Epithelial cell of esophagus (primary cell): ENCODE measurements around the gene SMIM17.

Experiments used
- DNase-seq: peaks from one replicate; pipeline ENCODE4 v3.0.0; 2010; ENCODE audit warnings: low read depth
- H3K4me3 ChIP-seq: 2 replicates; pipeline ENCODE4 v1.5.1; 2011; ENCODE audit warnings: mild to moderate bottlenecking, low read length, control low read depth
- TF ChIP-seq, protein P1 (sequence below): IDR thresholded peaks from 2 replicates; pipeline ENCODE4 v1.5.1; 2011; ENCODE audit warnings: low read depth, mild to moderate bottlenecking, low read length, control low read depth, inconsistent platforms; ENCODE audit not compliant: insufficient read depth; ENCODE audit errors: missing control alignments

The SMIM17 gene

GRCh38 chr19:56654151-56654550 lies 11.2 kb downstream of the SMIM17 start:
- TF ChIP-seq, protein P1, sequence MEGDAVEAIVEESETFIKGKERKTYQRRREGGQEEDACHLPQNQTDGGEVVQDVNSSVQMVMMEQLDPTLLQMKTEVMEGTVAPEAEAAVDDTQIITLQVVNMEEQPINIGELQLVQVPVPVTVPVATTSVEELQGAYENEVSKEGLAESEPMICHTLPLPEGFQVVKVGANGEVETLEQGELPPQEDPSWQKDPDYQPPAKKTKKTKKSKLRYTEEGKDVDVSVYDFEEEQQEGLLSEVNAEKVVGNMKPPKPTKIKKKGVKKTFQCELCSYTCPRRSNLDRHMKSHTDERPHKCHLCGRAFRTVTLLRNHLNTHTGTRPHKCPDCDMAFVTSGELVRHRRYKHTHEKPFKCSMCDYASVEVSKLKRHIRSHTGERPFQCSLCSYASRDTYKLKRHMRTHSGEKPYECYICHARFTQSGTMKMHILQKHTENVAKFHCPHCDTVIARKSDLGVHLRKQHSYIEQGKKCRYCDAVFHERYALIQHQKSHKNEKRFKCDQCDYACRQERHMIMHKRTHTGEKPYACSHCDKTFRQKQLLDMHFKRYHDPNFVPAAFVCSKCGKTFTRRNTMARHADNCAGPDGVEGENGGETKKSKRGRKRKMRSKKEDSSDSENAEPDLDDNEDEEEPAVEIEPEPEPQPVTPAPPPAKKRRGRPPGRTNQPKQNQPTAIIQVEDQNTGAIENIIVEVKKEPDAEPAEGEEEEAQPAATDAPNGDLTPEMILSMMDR, result no peak
- H3K4me3 ChIP-seq, result no peak overlapping the region
- DNase-seq, result no peak

DNA sequence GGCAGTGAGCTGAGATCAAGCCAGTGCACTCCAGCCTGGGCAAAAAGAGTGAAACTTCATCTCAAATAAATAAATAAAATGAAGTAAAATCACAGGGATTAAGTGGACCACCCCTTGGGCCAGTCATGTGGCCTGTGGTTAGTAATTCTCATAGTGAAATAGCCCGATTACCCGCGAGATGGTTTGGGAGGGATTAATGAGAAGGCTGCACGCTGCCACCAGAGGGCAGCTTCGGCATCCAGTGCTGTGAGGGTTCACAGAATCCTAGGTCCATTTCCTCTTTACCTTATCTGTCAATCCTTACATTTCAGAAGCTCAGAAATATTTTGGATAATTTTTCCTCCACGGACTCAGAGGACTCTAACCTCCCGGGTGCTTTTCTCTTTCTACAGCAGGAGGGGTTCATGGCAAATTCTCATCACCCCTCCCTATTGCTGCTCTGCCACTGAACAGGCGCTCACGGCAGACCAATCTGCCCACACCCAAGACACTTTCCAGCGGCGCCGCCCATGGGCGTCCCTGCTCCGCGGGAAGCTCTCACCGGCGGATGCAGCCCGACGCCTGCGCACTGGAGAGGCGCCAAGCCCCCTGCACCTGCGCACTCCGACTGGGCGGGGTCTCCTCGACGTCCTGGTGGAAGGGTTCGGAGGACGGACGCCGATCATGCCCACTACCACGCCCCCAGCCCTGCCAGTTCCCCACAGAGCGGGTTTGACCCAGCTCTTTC lies 17.6 kb downstream of the SMIM17 start:
- TF ChIP-seq, protein P1, result no peak
- no peak for DNase-seq
- H3K4me3 ChIP-seq, result no peak overlapping the region

DNA sequence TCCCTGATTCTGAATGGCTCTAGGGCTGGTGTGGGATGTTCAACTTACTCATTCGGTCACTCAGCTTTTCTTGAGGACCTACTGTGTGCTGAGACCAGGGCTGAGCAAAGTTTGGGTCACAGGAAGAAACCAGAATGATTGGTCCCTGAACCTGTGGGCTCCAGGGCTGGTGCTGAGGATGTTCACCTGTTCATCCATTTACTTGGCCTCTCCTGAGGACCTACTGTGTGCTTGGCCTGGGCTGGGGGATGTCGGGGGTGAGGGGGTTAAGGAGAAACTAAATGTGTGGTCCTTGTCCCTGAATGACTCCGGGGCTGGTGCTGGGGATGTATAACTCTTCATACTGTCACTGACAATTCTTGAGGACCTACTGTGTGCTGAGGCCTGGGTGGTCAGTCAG lies 18.3 kb downstream of the SMIM17 start:
- TF ChIP-seq, protein P1, result no peak
- no peak for DNase-seq
- H3K4me3 ChIP-seq, result no peak overlapping the region

- TF ChIP-seq, protein P1, result no peak
- DNase-seq, result no peak
- no peak overlapping the region for H3K4me3 ChIP-seq
These were observed 21.1 kb downstream of the SMIM17 start for GRCh38 chr19:56663931-56664500.

GRCh38 chr19:56664511-56664910 lies 21.6 kb downstream of the SMIM17 start:
- TF ChIP-seq, protein P1, result no peak
- no peak for DNase-seq
- H3K4me3 ChIP-seq, result no peak overlapping the region

DNA sequence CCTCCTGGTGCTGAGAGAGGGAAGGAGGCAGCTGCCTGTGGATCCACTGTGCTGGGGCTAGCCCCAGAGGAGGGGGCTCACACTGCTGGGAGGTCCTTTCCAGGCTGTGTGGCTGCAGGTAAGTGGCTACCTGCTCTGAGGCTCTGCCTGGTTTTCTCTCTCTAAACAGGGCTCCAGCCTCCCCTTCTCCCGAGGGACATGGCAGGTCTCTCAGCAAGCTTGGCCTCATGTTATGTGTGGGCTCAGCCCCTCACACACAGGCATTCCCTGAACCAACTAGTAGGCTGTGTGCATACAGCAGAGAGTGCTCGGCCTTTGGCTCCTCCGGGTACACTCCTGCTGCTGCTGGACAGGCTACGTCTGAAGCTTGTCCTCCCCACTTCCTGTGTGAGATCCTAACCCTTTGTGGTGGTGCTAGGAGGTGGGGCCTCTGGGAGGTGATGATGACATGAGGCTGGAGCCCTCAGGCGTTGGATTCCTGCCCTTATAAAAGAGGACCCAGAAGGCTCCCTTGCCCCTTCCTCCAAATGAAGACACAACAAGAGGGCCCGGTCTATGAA lies 24.4 kb downstream of the SMIM17 start:
- TF ChIP-seq, protein P1, result no peak
- no peak for DNase-seq
- H3K4me3 ChIP-seq, result no peak overlapping the region

DNA sequence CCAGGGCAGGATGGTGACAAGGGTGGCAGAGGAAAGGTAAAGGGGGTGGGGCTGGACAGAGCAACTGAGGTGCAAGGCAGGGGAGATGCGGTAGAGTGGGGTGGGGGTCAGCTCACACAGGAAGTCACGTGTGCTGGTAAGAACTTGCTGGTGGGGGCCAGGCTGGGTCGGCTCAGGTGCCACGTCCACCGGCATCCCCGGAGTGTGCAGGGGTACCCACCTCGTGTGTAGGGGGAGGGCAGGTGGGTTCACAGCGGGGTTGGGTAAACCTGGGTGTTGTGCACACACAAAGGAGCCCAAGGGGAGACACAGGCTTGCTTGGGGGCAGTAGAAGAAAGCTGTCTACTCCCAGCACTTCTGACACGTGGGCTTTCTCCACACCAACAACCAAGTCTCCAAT lies 25.7 kb downstream of the SMIM17 start:
- no peak overlapping the region for H3K4me3 ChIP-seq
- TF ChIP-seq, protein P1, result no peak
- no peak for DNase-seq
